HepG2 (cell line): ENCODE data around the gene NAGK. TPM values are rescaled to one million over a fixed set of nuclear protein-coding genes. Genes with fewer than 3 reads are reported as not detected.

Source experiments
- ATAC-seq: fragments of 200-7000 bp; cut with Tn5 transposase; 3 replicates; pipeline ENCODE4 v1.9.1; 2020; ENCODE audit warnings: mild to moderate bottlenecking, moderate library complexity
- BruUV-seq: library from RNA; stranded (reverse); fragments of 400-500 nt; replicated peaks from 2 replicates; lab custom pipeline; 2021; lab: Mats Ljungman, UMichigan
- CTCF ChIA-PET: fragments of 300-600 bp; formaldehyde crosslinking; extraction: SDS; loops from one replicate; lab custom pipeline; 2021; ENCODE audit warnings: low total read pairs, inconsistent platforms, low intra/inter-chr PET ratio; lab: Yijun Ruan, JAX
- POLR2A ChIA-PET: fragments of 350-600 bp; sonication (Branson Sonifier 250); formaldehyde crosslinking; loops from one replicate; lab custom pipeline; 2020; ENCODE audit warnings: antibody characterized with exemption, inconsistent platforms; lab: Yijun Ruan, JAX
- DNase-seq: peaks from one replicate; pipeline ENCODE4 v3.0.0-alpha.2; 2015; ENCODE audit warnings: low spot score
- FAIRE-seq: peaks from 3 replicates; lab custom pipeline; 2011; peaks lifted over from hg19 to GRCh38; lab: Jason Lieb, UNC
- H2AFZ ChIP-seq: one replicate; pipeline ENCODE4 v1.6.1; 2011; ENCODE audit warnings: low read length, inconsistent platforms
- H3K27ac ChIP-seq: fragments of 300-600 bp; 3 replicates; pipeline ENCODE4 v1.8.0; 2011; ENCODE audit warnings: mixed run types, mild to moderate bottlenecking, mixed read lengths, low read length, inconsistent platforms; ENCODE audit not compliant: insufficient read depth; ENCODE audit errors: extremely low read length
- H3K27me3 ChIP-seq, 2 experiments: fragments of 200-600 bp in 1 of 2; 2 replicates in 1 of 2; 3 replicates in 1 of 2; pipeline versions ENCODE4 v1.6.0 to v1.8.0; 2011; ENCODE audit warnings: low read length in 2 of 2, mild to moderate bottlenecking in 2 of 2, moderate library complexity in 2 of 2, inconsistent platforms in 1 of 2; ENCODE audit not compliant: insufficient read depth in 2 of 2, control insufficient read depth in 1 of 2
- H3K36me3 ChIP-seq, 2 experiments: fragments of 200-600 bp in 1 of 2; replicated peaks in 1 of 2; 2 replicates in 1 of 2; 3 replicates in 1 of 2; pipeline versions ENCODE4 v1.5.1 to v1.8.0; 2011; ENCODE audit warnings: low read length in 2 of 2, inconsistent platforms in 1 of 2; ENCODE audit not compliant: insufficient read depth in 2 of 2, control insufficient read depth in 1 of 2
- H3K4me1 ChIP-seq: 2 replicates; pipeline ENCODE4 v1.5.1; 2012; ENCODE audit warnings: low read length, inconsistent platforms; ENCODE audit not compliant: insufficient read depth
- H3K4me2 ChIP-seq: 2 replicates; pipeline ENCODE4 v1.6.0; 2011; ENCODE audit warnings: low read depth, low read length, inconsistent platforms
- H3K4me3 ChIP-seq, 3 experiments: fragments of 200-600 bp in 1 of 3; sonication (generic), shearing (Covaris generic) in 1 of 3; replicated peaks in 1 of 3; 2 replicates each; pipeline ENCODE4 v1.5.1; 2011 to 2016; ENCODE audit warnings: low read length in 3 of 3, inconsistent platforms in 2 of 3, low read depth in 2 of 3, mild to moderate bottlenecking in 2 of 3, control low read depth in 1 of 3, mixed read lengths in 1 of 3; ENCODE audit not compliant: insufficient read depth in 1 of 3
- H3K79me2 ChIP-seq: one replicate; pipeline ENCODE4 v1.6.1; 2011; ENCODE audit warnings: low read length, inconsistent platforms; ENCODE audit not compliant: insufficient read depth
- H3K9ac ChIP-seq: 2 replicates; pipeline ENCODE4 v1.6.0; 2011; ENCODE audit warnings: mild to moderate bottlenecking, low read depth, low read length, inconsistent platforms; ENCODE audit not compliant: insufficient read depth
- H3K9me3 ChIP-seq: 2 replicates; pipeline ENCODE4 v1.5.1; 2012; ENCODE audit warnings: mild to moderate bottlenecking, low read length
- H4K20me1 ChIP-seq: 2 replicates; pipeline ENCODE4 v1.6.0; 2011; ENCODE audit warnings: inconsistent platforms, mild to moderate bottlenecking, low read length, moderate library complexity; ENCODE audit not compliant: insufficient read depth
- BHLHE40 ChIP-seq: IDR thresholded peaks from 2 replicates; pipeline ENCODE4 v1.6.1; 2011; ENCODE audit warnings: low read length, improper control_type of control experiment
- BRD4 ChIP-seq: sonication (generic); formaldehyde crosslinking; IDR thresholded peaks from 2 replicates; pipeline ENCODE4 v1.4.0; 2020; ENCODE audit warnings: missing genetic modification reagents
- FOSL2 ChIP-seq: sonication (generic); formaldehyde crosslinking; IDR thresholded peaks from 2 replicates; pipeline ENCODE4 v1.4.0; 2020; ENCODE audit warnings: missing genetic modification reagents
- MBNL3 ChIP-seq: fragments of 250-450 bp; sonication (Bioruptor Pico); conservative IDR thresholded peaks from 2 replicates; pipeline ENCODE4 v1.8.0; 2022; ENCODE audit warnings: mild to moderate bottlenecking, inconsistent platforms
- POLR2A ChIP-seq, 2 experiments: IDR thresholded peaks; 2 replicates each; pipeline ENCODE4 v1.6.1; 2011; ENCODE audit warnings: low read depth in 2 of 2, low read length in 2 of 2, mild to moderate bottlenecking in 1 of 2, moderate library complexity in 1 of 2; ENCODE audit not compliant: insufficient read depth in 1 of 2
- RAD51 ChIP-seq: fragments of 450-650 bp; IDR thresholded peaks from 2 replicates; pipeline ENCODE4 v1.6.1; 2016; ENCODE audit warnings: borderline replicate concordance
- REST ChIP-seq, 2 experiments: IDR thresholded peaks; 2 replicates each; pipeline ENCODE4 v1.6.1; 2011 to 2012; ENCODE audit warnings: low read length in 2 of 2, borderline replicate concordance in 1 of 2, low read depth in 1 of 2, mild to moderate bottlenecking in 1 of 2, moderate library complexity in 1 of 2
- RFXANK ChIP-seq: IDR thresholded peaks from 2 replicates; pipeline ENCODE4 v1.6.1; 2016
- SMAD9 ChIP-seq: sonication (generic); formaldehyde crosslinking; IDR thresholded peaks from 2 replicates; pipeline ENCODE4 v1.5.1; 2020; ENCODE audit warnings: mild to moderate bottlenecking, missing genetic modification reagents
- TOPORS ChIP-seq: sonication (generic); formaldehyde crosslinking; IDR thresholded peaks from 2 replicates; pipeline ENCODE4 v1.8.0; 2023; ENCODE audit warnings: mild to moderate bottlenecking, missing genetic modification reagents
- USF2 ChIP-seq, 2 experiments: sonication (generic) in 1 of 2; formaldehyde crosslinking in 1 of 2; IDR thresholded peaks; 2 replicates each; pipeline versions ENCODE4 v1.5.1 to v1.6.1; 2011 to 2020; ENCODE audit warnings: borderline replicate concordance in 1 of 2, low read depth in 1 of 2, low read length in 1 of 2, mild to moderate bottlenecking in 1 of 2, missing genetic modification reagents in 1 of 2, moderate library complexity in 1 of 2
- ZNF432 ChIP-seq: sonication (generic); formaldehyde crosslinking; IDR thresholded peaks from 2 replicates; pipeline ENCODE4 v1.5.0; 2020; ENCODE audit warnings: missing genetic modification reagents, mild to moderate bottlenecking, borderline replicate concordance
- ZNF513 ChIP-seq: sonication (generic); formaldehyde crosslinking; conservative IDR thresholded peaks from 2 replicates; pipeline ENCODE4 v1.5.0; 2020; ENCODE audit warnings: missing genetic modification reagents
- ZNF770 ChIP-seq: sonication (generic); formaldehyde crosslinking; IDR thresholded peaks from 2 replicates; pipeline ENCODE4 v1.5.0; 2020; ENCODE audit warnings: mild to moderate bottlenecking, missing genetic modification reagents
- WGBS: methylation state at CpG from one replicate; pipeline ENCODE4 v1.1.6; 2017; ENCODE audit warnings: low lambda C conversion rate; 5-methylcytosine and 5-hydroxymethylcytosine counted together
- in situ Hi-C: cut with HindIII; loops from 2 replicates; pipeline ENCODE4 v1.10.0; 2017; ENCODE audit warnings: low pct_unique_long_range_greater_than_20kb; ENCODE audit not compliant: extremely low pct_ligation_motif_present
- intact Hi-C: fragments of 100-400 bp; cut with micrococcal nuclease; formaldehyde crosslinking; loops from one replicate; pipeline ENCODE4 v1.10.0; 2022; ENCODE audit not compliant: unreplicated experiment
- polyA plus RNA-seq, 8 experiments: library from polyadenylated mRNA; depleted of rRNA in 3 of 8; stranded (reverse) in 7 of 8; unstranded in 1 of 8; fragments of >200 nt; fragmentation: Illumina TruSeq in 4 of 8; extraction: Trizol in 4 of 8; gene quantifications; 2 replicates each; pipeline versions ENCODE4 v1.2.1 to v1.2.3, GENCODE V29; 2011 to 2016; ENCODE audit warnings: low read depth in 4 of 8, missing spikeins in 1 of 8, mixed read lengths in 1 of 8; ENCODE audit not compliant: insufficient read depth in 1 of 8
- total RNA-seq, 5 experiments: library from RNA; depleted of rRNA; stranded (reverse); fragments of >200 nt; fragmentation: Illumina TruSeq; extraction: Trizol; gene quantifications; 2 replicates each; pipeline ENCODE4 v1.2.3, GENCODE V29; 2016; ENCODE audit warnings: low read depth in 1 of 5

NAGK gene
- total and polyA plus RNA-seq, 2 of the 13 experiments (the other 11 are each of a cell fraction or from before 2014, with no cell fraction given): 24.4 to 35.2 TPM

- H3K79me2 ChIP-seq: no peaks in the 10 kb centered on the region
- no peak overlapping the region for H3K4me3 ChIP-seq
- intact Hi-C loops (no loop called here), in situ Hi-C loops (loop anchor here (5.0 kb wide), 1 partner anchor 54 kb away; no protein-coding TSS in a partner anchor)
- ChIA-PET POLR2A (interaction anchor here (1.4 to 3.6 kb wide), 2 partner anchors 28 to 35 kb away, joined by 5 to 25 read pairs; partner anchors contain the start of genes MCEE, MPHOSPH10 and NAGK), CTCF (no interaction called here)
- no peaks in the 10 kb centered on the region for H3K9me3 ChIP-seq
- no peak overlapping the region for H3K9ac ChIP-seq
- FAIRE-seq (no peak), ATAC-seq (no peak; the same call in 2 of the 3 replicates), DNase-seq (no peak)
- H3K27me3 ChIP-seq: no peaks in the 10 kb centered on the region
- BruUV-seq: no TSS peak
- no peak overlapping the region for H2AFZ ChIP-seq
- H3K4me2 ChIP-seq: peak overlapping the region; percentile 8; the same call in 1 of the 2 replicates
- H3K36me3 ChIP-seq: no peaks in the 10 kb centered on the region
- WGBS: 11% methylated on average over 6 of the region's 6 CpGs
- H3K27ac ChIP-seq: no peak overlapping the region
- H3K4me1 ChIP-seq: peaks cover 45% of the 10 kb centered on the region
- H4K20me1 ChIP-seq: no peaks in the 10 kb centered on the region
- TF ChIP-seq USF2 (IDR thresholded peaks at IDR 0.05; ENCODE audit: low read depth, low read length) (peak; percentile 48; the same call in 1 of the 2 replicates), USF2 (CRISPR knock-in tag; IDR thresholded peaks at IDR 0.05; ENCODE audit: borderline replicate concordance) (no peak), REST (IDR thresholded peaks at IDR 0.05; ENCODE audit: borderline replicate concordance in 1 of 2, low read depth in 1 of 2, low read length in 2 of 2) (no peak), BHLHE40 (no peak), FOSL2 (CRISPR knock-in tag) (no peak), BRD4 (CRISPR knock-in tag) (no peak), ZNF432 (CRISPR knock-in tag) (no peak), SMAD9 (CRISPR knock-in tag) (no peak), POLR2A (IDR thresholded peaks at IDR 0.05; ENCODE audit: insufficient read depth in 1 of 2, low read depth in 2 of 2, low read length in 2 of 2) (no peak), TOPORS (CRISPR knock-in tag) (no peak), ZNF513 (CRISPR knock-in tag) (no peak), MBNL3 (no peak), ZNF770 (CRISPR knock-in tag) (no peak), RAD51 (peak; percentile 28; the same call in 1 of the 2 replicates), RFXANK (CRISPR knock-in tag) (no peak)
These were observed 34.7 kb downstream of the NAGK start for GRCh38 chr2:71102981-71103681.
